T-helper 17 cell (primary cell): ENCODE data around the gene ITGAE. TPM values are rescaled to one million over a fixed set of nuclear protein-coding genes. Genes with fewer than 3 reads are reported as not detected.
"Not testable (repeated sequence)": the region's sequence is repeated elsewhere in the genome, so short reads cannot be mapped to it uniquely, and the experiment has no call there.

Source experiments
- ATAC-seq: fragments of 150-1000 bp; cut with Tn5 transposase; 2 replicates; pipeline ENCODE4 v1.10.0; 2021; ENCODE audit warnings: mild to moderate bottlenecking, moderate library complexity
- DNase-seq, 3 donors: peaks; one replicate each; pipeline versions ENCODE4 v3.0.0 to v3.0.0-alpha.2; 2020 to 2021
- H3K9me3 ChIP-seq: one replicate; pipeline ENCODE4 v1.7.0; 2013; ENCODE audit warnings: low read length, mild to moderate bottlenecking; ENCODE audit not compliant: control insufficient read depth, poor library complexity, severe bottlenecking
- H3K27ac Mint-ChIP-seq: one replicate; pipeline ENCODE4 v1.8.0; 2022; ENCODE audit warnings: mild to moderate bottlenecking, moderate library complexity, mixed read lengths
- H3K27me3 Mint-ChIP-seq: one replicate; pipeline ENCODE4 v1.8.0; 2022; ENCODE audit warnings: mixed read lengths
- H3K36me3 Mint-ChIP-seq: one replicate; pipeline ENCODE4 v1.8.0; 2022; ENCODE audit warnings: low read depth, mixed read lengths
- H3K4me1 Mint-ChIP-seq: one replicate; pipeline ENCODE4 v1.8.0; 2022; ENCODE audit warnings: mild to moderate bottlenecking, mixed read lengths
- H3K4me3 Mint-ChIP-seq: one replicate; pipeline ENCODE4 v1.8.0; 2022; ENCODE audit warnings: mild to moderate bottlenecking, moderate library complexity, mixed read lengths
- total RNA-seq, 4 donors: library from RNA in 2 of 4; stranded (reverse) in 2 of 4; gene quantifications; one replicate each; pipeline ENCODE4 v1.2.3 and lab custom pipeline; 2022 to 2026

Gene ITGAE
- 10 to 100 TPM; 10.2 to 14.3 TPM for total RNA-seq
- total RNA-seq (lab: John Stamatoyannopoulos, UW), result 23.1 to 106 reads per million in 2 donors

GRCh38 chr17:3800362-3801271 lies at the start of gene ITGAE:
Gene ITGAE (minus strand): TSS chr17:3801188. CDS start chr17:3801144, 44 bp downstream.
- DNase-seq, result no peak
- peak within 1 kb of the TSS; percentile 65 for H3K4me3 Mint-ChIP-seq
- H3K4me1 Mint-ChIP-seq, result peaks cover 17% of the 10 kb centered on the region
- ATAC-seq, result no peak
- H3K9me3 ChIP-seq, result no peaks in the 10 kb centered on the region
- H3K27me3 Mint-ChIP-seq, result no peaks in the 10 kb centered on the region
- peak within 1 kb of the TSS; percentile 32 for H3K27ac Mint-ChIP-seq
- H3K36me3 Mint-ChIP-seq, result no peaks in the 10 kb centered on the region

GRCh38 chr17:3848229-3848835 lies 47.3 kb upstream of the ITGAE start:
- Mint-ChIP-seq H3K27me3 (peaks cover 16% of the 10 kb centered on the region), H3K36me3 (peaks cover 3% of the 10 kb centered on the region), H3K4me1 (peaks cover 24% of the 10 kb centered on the region), H3K4me3 (no peak overlapping the region), H3K27ac (no peak overlapping the region)
- ATAC-seq, result no peak
- DNase-seq, result no peak
- H3K9me3 ChIP-seq, result no peaks in the 10 kb centered on the region

GRCh38 chr17:3847165-3847670 lies 46.2 kb upstream of the ITGAE start:
- peaks cover 9% of the 10 kb centered on the region for H3K27me3 Mint-ChIP-seq
- peaks cover 24% of the 10 kb centered on the region for H3K4me1 Mint-ChIP-seq
- H3K36me3 Mint-ChIP-seq, result peaks cover 3% of the 10 kb centered on the region
- H3K27ac Mint-ChIP-seq, result no peak overlapping the region
- H3K9me3 ChIP-seq, result no peaks in the 10 kb centered on the region
- ATAC-seq, result no peak
- DNase-seq, result no peak
- no peak overlapping the region for H3K4me3 Mint-ChIP-seq

- no peaks in the 10 kb centered on the region for H3K9me3 ChIP-seq
- DNase-seq, result no peak
- Mint-ChIP-seq H3K27me3 (peaks cover 3% of the 10 kb centered on the region), H3K4me1 (peaks cover 21% of the 10 kb centered on the region), H3K4me3 (peak overlapping the region; percentile 93), H3K36me3 (no peaks in the 10 kb centered on the region), H3K27ac (no peak overlapping the region)
- ATAC-seq, result no peak
Measured at GRCh38 chr17:3846437-3847164, 45.6 kb upstream of the ITGAE start.

- DNase-seq, result peak; percentile 89 to 96 (median 93)
Measured at GRCh38 chr17:3845621-3846436, 44.8 kb upstream of the ITGAE start, which contains the start of gene NCBP3. Gene NCBP3 (minus strand): TSS chr17:3846246. CDS start chr17:3846223, 23 bp downstream.

GRCh38 chr17:3845291-3845620 lies 44.3 kb upstream of the ITGAE start:
- Mint-ChIP-seq H3K27ac (peak overlapping the region; percentile 85), H3K4me1 (peaks cover 26% of the 10 kb centered on the region), H3K4me3 (peak overlapping the region; percentile 93), H3K27me3 (no peaks in the 10 kb centered on the region), H3K36me3 (peaks cover 2% of the 10 kb centered on the region)
- H3K9me3 ChIP-seq, result no peaks in the 10 kb centered on the region
- ATAC-seq, result no peak
- no peak for DNase-seq

More at GRCh38 chr17:3845621-3846436, 44.8 kb upstream of the ITGAE start, which contains the start of gene NCBP3:
- H3K4me3 Mint-ChIP-seq, result peak within 1 kb of the TSS; percentile 93
- peak; percentile 97 for ATAC-seq
- H3K9me3 ChIP-seq, result no peaks in the 10 kb centered on the region
- H3K27me3 Mint-ChIP-seq, result no peaks in the 10 kb centered on the region
- peak within 1 kb of the TSS; percentile 85 for H3K27ac Mint-ChIP-seq
- peaks cover 21% of the 10 kb centered on the region for H3K4me1 Mint-ChIP-seq
- H3K36me3 Mint-ChIP-seq, result no peaks in the 10 kb centered on the region

GRCh38 chr17:3844556-3844955 lies 43.6 kb upstream of the ITGAE start:
- not testable (repeated sequence) for H3K27me3 Mint-ChIP-seq, DNase-seq, H3K36me3 Mint-ChIP-seq, H3K9me3 ChIP-seq, ATAC-seq
- Mint-ChIP-seq H3K4me3 (peak overlapping the region; percentile 93), H3K4me1 (peaks cover 27% of the 10 kb centered on the region), H3K27ac (peak overlapping the region; percentile 37)

- H3K4me1 Mint-ChIP-seq, result peaks cover 27% of the 10 kb centered on the region
- H3K4me3 Mint-ChIP-seq, result peak overlapping the region; percentile 49
- no peak for ATAC-seq
- no peaks in the 10 kb centered on the region for H3K9me3 ChIP-seq
- peak overlapping the region; percentile 37 for H3K27ac Mint-ChIP-seq
- peak in 1 of 3 donors; percentile 36 for DNase-seq
- peaks cover 2% of the 10 kb centered on the region for H3K36me3 Mint-ChIP-seq
- no peaks in the 10 kb centered on the region for H3K27me3 Mint-ChIP-seq
Measured at GRCh38 chr17:3843935-3844516, 43.0 kb upstream of the ITGAE start.

- no peak for DNase-seq
- Mint-ChIP-seq H3K27ac (peak overlapping the region; percentile 37), H3K4me3 (no peak overlapping the region)
Measured at GRCh38 chr17:3838206-3838605, 37.2 kb upstream of the ITGAE start.

GRCh38 chr17:3836551-3836950 lies 35.6 kb upstream of the ITGAE start:
- Mint-ChIP-seq H3K27ac (no peak overlapping the region), H3K27me3 (no peaks in the 10 kb centered on the region), H3K36me3 (peaks cover 5% of the 10 kb centered on the region), H3K4me3 (no peak overlapping the region), H3K4me1 (peaks cover 23% of the 10 kb centered on the region)
- no peaks in the 10 kb centered on the region for H3K9me3 ChIP-seq
- no peak for ATAC-seq
- no peak for DNase-seq

More at GRCh38 chr17:3838206-3838605, 37.2 kb upstream of the ITGAE start:
- Mint-ChIP-seq H3K27me3 (no peaks in the 10 kb centered on the region), H3K36me3 (peaks cover 5% of the 10 kb centered on the region), H3K4me1 (peaks cover 22% of the 10 kb centered on the region)
- ATAC-seq, result no peak
- no peaks in the 10 kb centered on the region for H3K9me3 ChIP-seq

- H3K27ac Mint-ChIP-seq, result no peak overlapping the region
- DNase-seq (no peak), ATAC-seq (no peak)
- peaks cover 21% of the 10 kb centered on the region for H3K4me1 Mint-ChIP-seq
- no peaks in the 10 kb centered on the region for H3K9me3 ChIP-seq
- H3K36me3 Mint-ChIP-seq, result peaks cover 4% of the 10 kb centered on the region
- H3K4me3 Mint-ChIP-seq, result no peak overlapping the region
- H3K27me3 Mint-ChIP-seq, result no peaks in the 10 kb centered on the region
Measured at GRCh38 chr17:3835410-3836229, 34.6 kb upstream of the ITGAE start.
